HUES64 (cell line): ENCODE results near the gene ZMYM3.

Source experiments
- H3K27ac ChIP-seq: 2 replicates; pipeline ENCODE4 v1.7.0; 2013; ENCODE audit warnings: low read depth, low read length, inconsistent platforms
- H3K27me3 ChIP-seq: 2 replicates; pipeline ENCODE4 v1.6.1; 2013; ENCODE audit warnings: mild to moderate bottlenecking, low read length; ENCODE audit not compliant: insufficient read depth
- H3K36me3 ChIP-seq: 2 replicates; pipeline ENCODE4 v1.6.1; 2013; ENCODE audit warnings: mild to moderate bottlenecking, low read length; ENCODE audit not compliant: insufficient read depth
- H3K4me1 ChIP-seq: 2 replicates; pipeline ENCODE4 v1.6.1; 2013; ENCODE audit warnings: mild to moderate bottlenecking, low read length, moderate library complexity; ENCODE audit not compliant: insufficient read depth
- H3K4me3 ChIP-seq: 2 replicates; pipeline ENCODE4 v1.5.1; 2013; ENCODE audit warnings: mild to moderate bottlenecking, low read length, moderate library complexity
- H3K9ac ChIP-seq: 2 replicates; pipeline ENCODE4 v1.6.1; 2013; ENCODE audit warnings: mild to moderate bottlenecking, low read depth, low read length
- H3K9me3 ChIP-seq: 2 replicates; pipeline ENCODE4 v1.6.1; 2013; ENCODE audit warnings: low read depth, low read length; ENCODE audit not compliant: insufficient read depth
- WGBS: fragments of 150-250, 120-280 bp; methylation state at CpG from one replicate; pipeline ENCODE4 v1.1.7; 2013; ENCODE audit warnings: missing lambda C conversion rate; 5-methylcytosine and 5-hydroxymethylcytosine counted together

ZMYM3 gene

GRCh38 chrX:71225009-71225408, 28.9 kb downstream of the ZMYM3 start:
- H3K9me3 ChIP-seq = no peaks in the 10 kb centered on the region

DNA sequence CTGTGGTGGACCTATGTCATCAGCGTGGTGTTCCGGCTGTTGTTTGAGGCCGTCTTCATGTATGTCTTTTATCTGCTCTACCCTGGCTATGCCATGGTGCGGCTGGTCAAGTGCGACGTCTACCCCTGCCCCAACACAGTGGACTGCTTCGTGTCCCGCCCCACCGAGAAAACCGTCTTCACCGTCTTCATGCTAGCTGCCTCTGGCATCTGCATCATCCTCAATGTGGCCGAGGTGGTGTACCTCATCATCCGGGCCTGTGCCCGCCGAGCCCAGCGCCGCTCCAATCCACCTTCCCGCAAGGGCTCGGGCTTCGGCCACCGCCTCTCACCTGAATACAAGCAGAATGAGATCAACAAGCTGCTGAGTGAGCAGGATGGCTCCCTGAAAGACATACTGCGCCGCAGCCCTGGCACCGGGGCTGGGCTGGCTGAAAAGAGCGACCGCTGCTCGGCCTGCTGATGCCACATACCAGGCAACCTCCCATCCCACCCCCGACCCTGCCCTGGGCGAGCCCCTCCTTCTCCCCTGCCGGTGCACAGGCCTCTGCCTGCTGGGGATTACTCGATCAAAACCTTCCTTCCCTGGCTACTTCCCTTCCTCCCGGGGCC, 29.7 kb downstream of the ZMYM3 start:
- 84% methylated on average over 28 of the region's 32 CpGs for WGBS
- no peaks in the 10 kb centered on the region for H3K9me3 ChIP-seq

More at GRCh38 chrX:71225009-71225408, 28.9 kb downstream of the ZMYM3 start:
- Histone ChIP-seq H3K9ac (no peak overlapping the region), H3K27ac (no peak overlapping the region), H3K4me3 (no peak overlapping the region), H3K27me3 (no peaks in the 10 kb centered on the region), H3K36me3 (no peaks in the 10 kb centered on the region), H3K4me1 (peaks cover 9% of the 10 kb centered on the region; the same call in 1 of the 2 replicates)
- WGBS = 79% methylated on average over 2 of the region's 2 CpGs

GRCh38 chrX:71222929-71223328, 31.0 kb downstream of the ZMYM3 start, which contains the start of gene GJB1:
Gene GJB1 (plus strand): TSS chrX:71223224. CDS start chrX:71223708, 484 bp downstream.
- H3K9ac ChIP-seq = no peak within 1 kb of the TSS
- WGBS = 92% methylated on average over 12 of the region's 18 CpGs
- H3K27ac ChIP-seq = no peak within 1 kb of the TSS
- H3K36me3 ChIP-seq = no peaks in the 10 kb centered on the region
- no peaks in the 10 kb centered on the region for H3K27me3 ChIP-seq
- no peak within 1 kb of the TSS for H3K4me3 ChIP-seq
- peaks cover 9% of the 10 kb centered on the region; the same call in 1 of the 2 replicates for H3K4me1 ChIP-seq
- no peaks in the 10 kb centered on the region for H3K9me3 ChIP-seq

More for the DNA sequence above, 29.7 kb downstream of the ZMYM3 start:
- Histone ChIP-seq H3K27me3 (no peaks in the 10 kb centered on the region), H3K4me1 (peaks cover 9% of the 10 kb centered on the region; the same call in 1 of the 2 replicates), H3K4me3 (no peak overlapping the region), H3K36me3 (no peaks in the 10 kb centered on the region), H3K9ac (no peak overlapping the region), H3K27ac (no peak overlapping the region)

DNA sequence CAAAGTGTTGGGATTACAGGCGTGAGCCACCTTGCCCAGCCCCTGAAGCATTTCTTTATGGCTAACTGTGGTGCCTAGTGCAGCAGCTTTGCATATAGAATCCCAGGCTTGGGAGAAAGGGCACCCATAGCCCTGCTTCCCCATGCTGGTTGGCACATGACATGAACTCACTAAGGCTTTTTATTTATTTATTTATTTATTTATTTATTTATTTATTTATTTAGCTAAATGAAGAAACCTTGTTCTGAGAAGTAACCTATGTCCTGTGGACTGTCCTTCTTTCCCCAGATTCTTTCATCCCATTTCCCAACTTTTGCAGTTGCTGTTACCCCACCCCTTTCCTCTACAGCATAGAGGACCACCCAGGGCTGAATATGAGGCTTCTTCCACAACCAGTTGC, 32.8 kb downstream of the ZMYM3 start:
- Histone ChIP-seq H3K4me3 (no peak overlapping the region), H3K27ac (no peak overlapping the region), H3K9me3 (no peaks in the 10 kb centered on the region), H3K27me3 (no peaks in the 10 kb centered on the region), H3K36me3 (no peaks in the 10 kb centered on the region), H3K9ac (no peak overlapping the region), H3K4me1 (peaks cover 13% of the 10 kb centered on the region)
- WGBS = 93% methylated on average over 1 of the region's 1 CpG

GRCh38 chrX:71217298-71217697, 36.6 kb downstream of the ZMYM3 start:
- no peaks in the 10 kb centered on the region for H3K27me3 ChIP-seq

DNA sequence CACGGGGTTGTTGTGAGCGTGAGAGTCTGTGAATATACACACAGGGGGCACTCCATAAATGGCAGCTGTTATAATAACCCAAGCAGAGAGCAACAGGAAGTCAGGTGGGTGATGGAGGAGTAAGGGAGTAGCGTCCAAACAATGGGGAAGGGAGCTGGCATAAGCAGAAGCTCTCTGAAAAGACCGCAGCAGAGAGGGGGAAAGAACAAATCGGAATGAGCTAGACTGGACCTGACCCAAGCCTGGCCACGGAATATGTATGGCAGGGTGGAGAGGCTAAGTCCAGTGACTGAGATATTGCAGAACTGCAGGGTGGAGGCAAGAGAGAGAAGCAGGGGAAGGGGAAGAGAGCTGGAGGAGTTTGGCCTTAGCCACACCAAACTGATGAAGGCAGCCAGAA, 37.5 kb downstream of the ZMYM3 start:
- no peak overlapping the region for H3K9ac ChIP-seq
- H3K27ac ChIP-seq = no peak overlapping the region
- no peak overlapping the region for H3K4me3 ChIP-seq
- no peaks in the 10 kb centered on the region for H3K9me3 ChIP-seq
- H3K36me3 ChIP-seq = no peaks in the 10 kb centered on the region
- peaks cover 5% of the 10 kb centered on the region; the same call in 1 of the 2 replicates for H3K4me1 ChIP-seq
- no peaks in the 10 kb centered on the region for H3K27me3 ChIP-seq
- 54% methylated on average over 6 of the region's 6 CpGs for WGBS

More at GRCh38 chrX:71217298-71217697, 36.6 kb downstream of the ZMYM3 start:
- no peak overlapping the region for H3K27ac ChIP-seq
- no peaks in the 10 kb centered on the region for H3K9me3 ChIP-seq
- peaks cover 5% of the 10 kb centered on the region; the same call in 1 of the 2 replicates for H3K4me1 ChIP-seq
- no peaks in the 10 kb centered on the region for H3K36me3 ChIP-seq
- H3K4me3 ChIP-seq = no peak overlapping the region
- WGBS = 93% methylated on average over 6 of the region's 6 CpGs
- no peak overlapping the region for H3K9ac ChIP-seq

GRCh38 chrX:71215338-71215912, 38.5 kb downstream of the ZMYM3 start:
- no peak overlapping the region for H3K9ac ChIP-seq
- WGBS = 91% methylated on average over 10 of the region's 10 CpGs
- H3K27ac ChIP-seq = no peak overlapping the region
- H3K4me1 ChIP-seq = peaks cover 5% of the 10 kb centered on the region; the same call in 1 of the 2 replicates
- H3K36me3 ChIP-seq = no peaks in the 10 kb centered on the region
- H3K27me3 ChIP-seq = no peaks in the 10 kb centered on the region
- H3K4me3 ChIP-seq = no peak overlapping the region
- no peaks in the 10 kb centered on the region for H3K9me3 ChIP-seq

DNA sequence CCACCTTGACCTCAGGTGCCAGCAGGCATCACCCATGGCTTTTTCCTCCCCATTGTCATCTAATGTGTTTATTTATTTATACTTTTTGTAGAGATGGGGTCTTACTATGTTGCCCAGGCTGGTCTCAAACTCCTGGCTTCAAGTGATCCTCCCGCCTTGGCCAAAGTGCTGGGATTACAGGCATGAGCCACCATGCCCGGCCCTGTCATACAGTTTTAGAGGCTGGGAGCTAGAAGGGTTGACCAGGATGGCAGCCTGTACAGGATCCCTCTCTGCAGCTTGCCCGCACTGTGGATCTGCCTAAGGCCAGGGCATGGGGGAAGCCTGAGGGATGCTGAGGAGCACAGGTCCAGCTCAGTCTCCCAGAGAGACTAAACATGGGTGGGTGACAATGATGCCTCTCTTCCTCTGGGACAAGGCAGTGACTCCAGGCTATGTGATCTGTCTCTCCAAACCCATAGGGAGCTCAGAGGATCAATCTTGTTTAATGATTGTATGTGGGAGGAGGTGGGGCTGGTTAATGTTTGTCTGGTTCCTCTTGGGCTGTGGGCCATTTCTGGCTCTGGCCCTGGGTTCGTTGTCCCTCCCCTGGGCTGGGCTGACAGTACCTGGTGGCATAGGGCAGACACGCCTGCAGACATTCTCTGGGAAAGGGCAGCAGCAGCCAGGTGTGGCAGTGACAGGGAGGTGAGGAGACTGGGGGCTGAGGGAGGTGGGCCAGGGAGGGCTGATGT, 39.2 kb downstream of the ZMYM3 start:
- no peaks in the 10 kb centered on the region for H3K9me3 ChIP-seq
- H3K4me3 ChIP-seq = no peak overlapping the region
- no peaks in the 10 kb centered on the region for H3K36me3 ChIP-seq
- H3K27ac ChIP-seq = no peak overlapping the region
- no peaks in the 10 kb centered on the region for H3K27me3 ChIP-seq
- peaks cover 5% of the 10 kb centered on the region; the same call in 1 of the 2 replicates for H3K4me1 ChIP-seq
- 92% methylated on average over 5 of the region's 5 CpGs for WGBS
- no peak overlapping the region for H3K9ac ChIP-seq

- H3K9me3 ChIP-seq = no peaks in the 10 kb centered on the region
- WGBS = 95% methylated on average over 1 of the region's 1 CpG
- H3K27ac ChIP-seq = no peak overlapping the region
- peaks cover 5% of the 10 kb centered on the region; the same call in 1 of the 2 replicates for H3K4me1 ChIP-seq
- no peaks in the 10 kb centered on the region for H3K36me3 ChIP-seq
- H3K4me3 ChIP-seq = no peak overlapping the region
- no peak overlapping the region for H3K9ac ChIP-seq
- no peaks in the 10 kb centered on the region for H3K27me3 ChIP-seq
Measured at GRCh38 chrX:71214152-71214551, 39.8 kb downstream of the ZMYM3 start.

DNA sequence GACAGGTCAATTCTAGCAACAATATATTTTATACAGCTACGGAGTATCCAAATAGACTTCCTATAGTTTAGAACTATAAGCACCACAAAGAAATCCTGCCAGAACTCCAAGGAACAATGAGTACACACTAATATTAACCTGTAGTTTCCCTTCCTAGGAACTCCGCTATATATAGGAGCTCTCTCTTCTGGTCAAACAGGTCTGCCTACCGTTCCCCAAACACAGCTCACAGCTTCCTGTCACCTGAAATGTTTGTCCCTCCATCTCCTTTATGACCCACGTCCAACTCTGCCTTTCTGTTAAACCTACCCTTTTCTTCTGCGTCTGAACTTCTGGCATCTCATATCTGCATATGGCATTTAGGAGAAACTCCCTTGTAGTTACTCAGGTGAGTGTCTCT, 41.4 kb downstream of the ZMYM3 start:
- Histone ChIP-seq H3K27ac (no peak overlapping the region), H3K36me3 (no peaks in the 10 kb centered on the region), H3K27me3 (no peaks in the 10 kb centered on the region), H3K9me3 (no peaks in the 10 kb centered on the region), H3K4me1 (peaks cover 5% of the 10 kb centered on the region; the same call in 1 of the 2 replicates), H3K4me3 (no peak overlapping the region), H3K9ac (no peak overlapping the region)
- WGBS = 66% methylated on average over 5 of the region's 5 CpGs

DNA sequence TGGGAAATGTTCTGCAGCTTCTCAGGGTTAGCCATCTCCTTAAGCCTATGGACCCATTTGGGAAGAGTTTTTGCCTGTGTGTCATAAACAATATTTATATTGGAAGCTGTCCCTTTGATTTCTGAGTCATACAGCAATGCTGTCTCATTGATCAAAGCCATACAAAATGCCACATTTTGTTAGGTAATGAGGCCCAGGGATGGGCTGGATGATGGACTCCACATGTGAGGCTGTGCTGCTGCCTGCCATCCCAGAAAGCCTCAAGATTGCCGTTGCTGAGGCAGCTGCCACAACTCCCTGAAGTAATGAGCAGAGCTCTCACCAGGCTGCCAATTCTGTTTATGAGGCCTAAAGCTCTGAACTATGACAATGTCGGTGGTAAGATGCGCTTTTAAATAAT, 43.1 kb downstream of the ZMYM3 start:
- no peaks in the 10 kb centered on the region for H3K36me3 ChIP-seq
- H3K9ac ChIP-seq = no peak overlapping the region
- H3K9me3 ChIP-seq = no peaks in the 10 kb centered on the region
- no peaks in the 10 kb centered on the region for H3K4me1 ChIP-seq
- 95% methylated on average over 3 of the region's 3 CpGs for WGBS
- H3K27ac ChIP-seq = no peak overlapping the region
- no peaks in the 10 kb centered on the region for H3K27me3 ChIP-seq
- no peak overlapping the region for H3K4me3 ChIP-seq
